GM10248 (cell line): ENCODE measurements around the gene SMIM12.

Experiments
- CTCF ChIA-PET: fragments of 300-600 bp; sonication (Branson Sonifier 250); formaldehyde crosslinking; extraction: SDS; loops from one replicate; lab custom pipeline; 2021; ENCODE audit warnings: antibody characterized with exemption; lab: Yijun Ruan, JAX
- POLR2A ChIA-PET: fragments of 350-650 bp; sonication (Branson Sonifier 250); formaldehyde crosslinking; extraction: SDS; loops from one replicate; lab custom pipeline; 2020; ENCODE audit warnings: antibody characterized with exemption; lab: Yijun Ruan, JAX
- DNase-seq: peaks from one replicate; pipeline ENCODE4 v3.0.0; 2012; ENCODE audit errors: extremely low spot score
- TF ChIP-seq, protein P1 (sequence below): IDR thresholded peaks from 2 replicates; pipeline ENCODE4 v1.5.1; 2012; ENCODE audit warnings: mild to moderate bottlenecking, low read depth; ENCODE audit errors: extremely low read depth, missing control alignments, control extremely low read depth

Gene SMIM12

DNA sequence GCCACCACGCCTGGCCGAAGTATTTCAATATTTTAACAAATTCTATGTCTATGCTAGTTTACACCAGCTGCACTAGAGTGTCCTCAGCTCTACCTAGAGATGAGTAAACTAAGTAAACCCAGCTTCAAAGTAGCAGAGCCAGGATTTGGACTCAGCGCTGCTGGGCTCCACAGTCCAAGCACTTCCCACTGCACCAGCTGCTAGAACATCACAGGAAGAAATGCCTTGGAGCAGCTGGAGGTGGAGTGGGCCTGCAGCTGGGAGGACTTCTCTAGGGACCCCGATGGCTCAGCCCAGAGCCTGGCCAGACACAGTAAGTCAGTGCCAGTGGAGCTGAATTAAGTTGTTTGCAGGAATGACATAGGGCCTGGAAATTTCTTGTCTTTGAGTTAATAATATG is 10.2 kb upstream of the SMIM12 start:
- POLR2A ChIA-PET: no interaction called here
- CTCF ChIA-PET: interaction anchor here (0.5 to 3.0 kb wide), 4 partner anchors 10 to 127 kb away, joined by 3 to 17 read pairs (median 4); partner anchors contain the start of gene SMIM12
- TF ChIP-seq, protein P1, sequence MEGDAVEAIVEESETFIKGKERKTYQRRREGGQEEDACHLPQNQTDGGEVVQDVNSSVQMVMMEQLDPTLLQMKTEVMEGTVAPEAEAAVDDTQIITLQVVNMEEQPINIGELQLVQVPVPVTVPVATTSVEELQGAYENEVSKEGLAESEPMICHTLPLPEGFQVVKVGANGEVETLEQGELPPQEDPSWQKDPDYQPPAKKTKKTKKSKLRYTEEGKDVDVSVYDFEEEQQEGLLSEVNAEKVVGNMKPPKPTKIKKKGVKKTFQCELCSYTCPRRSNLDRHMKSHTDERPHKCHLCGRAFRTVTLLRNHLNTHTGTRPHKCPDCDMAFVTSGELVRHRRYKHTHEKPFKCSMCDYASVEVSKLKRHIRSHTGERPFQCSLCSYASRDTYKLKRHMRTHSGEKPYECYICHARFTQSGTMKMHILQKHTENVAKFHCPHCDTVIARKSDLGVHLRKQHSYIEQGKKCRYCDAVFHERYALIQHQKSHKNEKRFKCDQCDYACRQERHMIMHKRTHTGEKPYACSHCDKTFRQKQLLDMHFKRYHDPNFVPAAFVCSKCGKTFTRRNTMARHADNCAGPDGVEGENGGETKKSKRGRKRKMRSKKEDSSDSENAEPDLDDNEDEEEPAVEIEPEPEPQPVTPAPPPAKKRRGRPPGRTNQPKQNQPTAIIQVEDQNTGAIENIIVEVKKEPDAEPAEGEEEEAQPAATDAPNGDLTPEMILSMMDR: no peak
- DNase-seq: no peak

DNA sequence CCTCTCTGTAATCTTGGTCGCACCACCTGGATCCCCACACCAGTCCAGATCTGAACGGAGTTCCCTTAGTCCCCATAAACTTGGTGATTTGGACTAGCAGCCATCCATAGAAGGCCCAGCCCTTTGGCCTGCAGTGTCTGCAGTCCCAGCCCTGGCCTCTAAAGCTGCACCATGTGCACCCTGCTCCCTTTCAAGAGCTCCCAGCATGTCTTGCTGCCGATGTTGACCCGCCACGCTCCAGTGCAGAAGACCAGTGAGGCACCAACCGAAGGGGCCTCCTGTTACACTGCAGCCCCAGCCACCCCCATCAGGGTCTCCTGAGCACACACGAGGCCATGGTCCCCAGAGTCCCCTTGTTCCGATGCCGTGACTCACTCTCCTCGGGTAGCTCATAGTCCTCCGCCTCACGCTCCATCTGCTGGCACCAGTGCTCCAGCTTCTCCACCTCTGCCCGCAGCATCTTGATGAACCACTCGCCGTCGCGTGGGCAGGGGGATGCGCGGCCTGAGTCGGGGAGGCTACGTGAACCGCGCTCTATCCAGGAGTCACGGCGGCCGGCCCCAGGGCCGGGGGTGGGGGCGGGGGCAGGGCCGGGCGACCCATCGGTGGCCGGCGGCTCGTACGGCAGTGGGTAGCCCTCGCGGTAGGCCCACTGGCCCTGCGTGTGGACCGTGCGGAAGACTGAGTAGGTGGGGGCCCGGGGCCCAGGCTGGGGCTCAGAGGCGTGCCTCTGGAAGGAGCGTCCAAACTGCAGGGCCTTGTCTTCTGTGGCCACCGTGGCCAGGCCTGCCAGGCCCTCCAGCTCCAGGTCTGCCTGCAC is 8.9 kb upstream of the SMIM12 start:
- ChIA-PET POLR2A (interaction anchor here (1.2 kb wide), 1 partner anchor 9 kb away, joined by 4 read pairs; the partner anchor contains the start of gene SMIM12), CTCF (interaction anchor here (1.0 to 5.7 kb wide), 6 partner anchors 9 to 127 kb away, joined by 3 to 73 read pairs (median 14); partner anchors contain the start of gene SMIM12)
- TF ChIP-seq, protein P1: no peak
- no peak for DNase-seq

DNA sequence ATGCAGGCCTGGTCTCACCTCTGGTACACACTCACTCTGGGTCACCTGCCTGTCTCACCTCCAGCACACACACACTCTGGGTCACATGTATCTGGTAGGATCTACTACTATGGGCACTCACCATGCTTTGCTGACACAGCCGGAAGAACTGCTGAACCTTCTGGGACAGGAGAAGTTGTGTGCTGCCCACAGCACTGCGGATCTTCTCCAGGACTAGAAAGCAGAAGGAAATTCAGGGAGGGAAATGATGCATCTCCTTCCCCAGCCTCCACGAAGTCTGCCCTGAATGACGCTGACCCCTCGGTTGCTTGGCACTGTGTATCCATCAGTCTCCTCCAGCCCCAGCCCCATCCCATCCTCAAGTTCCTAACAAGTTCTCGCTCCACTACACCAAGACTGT is 7.9 kb upstream of the SMIM12 start:
- ChIA-PET POLR2A (interaction anchor here (1.2 kb wide), 1 partner anchor 8 kb away, joined by 4 read pairs; the partner anchor contains the start of gene SMIM12), CTCF (interaction anchor here (0.8 to 5.7 kb wide), 15 partner anchors 8 to 126 kb away, joined by 3 to 73 read pairs (median 6); no protein-coding TSS in a partner anchor)
- no peak for DNase-seq
- TF ChIP-seq, protein P1: no peak

DNA sequence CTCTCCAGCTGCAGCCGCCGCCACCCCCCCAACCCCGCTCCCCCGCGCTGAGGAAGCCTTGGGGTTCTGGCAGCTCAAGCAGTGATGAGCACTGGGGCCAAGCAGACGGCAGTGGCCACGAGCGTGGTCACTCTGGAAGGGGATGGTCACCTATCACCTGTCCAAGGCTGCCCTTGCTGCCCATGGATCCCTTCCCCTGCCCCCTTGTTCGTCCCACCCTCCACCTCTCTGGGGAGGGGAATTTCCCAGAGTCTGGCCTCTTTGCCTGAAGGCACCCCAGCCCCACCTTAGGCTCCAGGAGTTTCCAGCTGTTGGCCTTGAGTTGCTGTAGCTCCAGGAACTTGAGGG is 7.2 kb upstream of the SMIM12 start:
- TF ChIP-seq, protein P1: no peak
- CTCF ChIA-PET: interaction anchor here (0.7 to 5.7 kb wide), 26 partner anchors 8 to 589 kb away, joined by 3 to 73 read pairs (median 5); no protein-coding TSS in a partner anchor
- DNase-seq: no peak
- POLR2A ChIA-PET: no interaction called here

DNA sequence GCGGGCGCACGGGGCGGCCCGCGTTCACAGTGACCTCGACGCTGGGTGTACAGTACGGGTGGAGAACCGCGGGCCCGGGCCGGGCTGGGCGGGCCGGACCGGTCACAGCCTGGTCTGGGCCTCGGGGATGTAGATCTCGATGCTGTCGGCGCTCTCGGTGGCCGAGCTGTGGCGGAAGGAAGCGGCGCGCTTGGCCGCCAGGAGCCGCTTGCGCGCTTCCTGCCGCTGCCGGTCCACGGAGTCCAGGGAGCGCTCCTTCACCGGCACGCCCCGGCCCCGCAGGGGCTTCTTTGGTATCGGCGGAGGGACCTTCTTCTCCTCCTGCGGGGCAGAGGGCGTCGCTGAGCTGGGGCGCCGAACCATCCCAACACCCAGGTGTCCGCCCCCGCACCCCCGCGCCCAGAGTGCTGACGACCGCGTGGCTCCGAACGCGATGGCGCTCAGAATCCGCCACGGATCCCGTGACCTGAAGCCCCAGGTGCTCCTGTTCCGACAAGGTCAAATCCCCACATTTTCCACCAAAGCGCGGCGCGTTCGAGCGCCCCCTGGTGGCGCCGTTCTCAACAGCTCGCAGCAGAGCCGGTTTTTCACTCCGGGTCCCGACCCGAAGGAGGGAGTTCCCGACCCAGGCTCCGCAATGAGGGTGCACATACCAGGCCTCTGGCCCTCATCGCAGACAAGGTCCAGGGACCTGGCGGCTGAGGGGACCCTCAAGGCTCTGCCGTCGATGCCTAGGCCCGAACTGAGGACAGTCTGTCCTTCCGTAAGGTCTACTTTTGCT is 6.6 kb upstream of the SMIM12 start:
- POLR2A ChIA-PET: no interaction called here
- TF ChIP-seq, protein P1: peak; percentile 93
- DNase-seq: peak; percentile 89
- CTCF ChIA-PET: interaction anchor here (0.7 to 5.7 kb wide), 26 partner anchors 8 to 590 kb away, joined by 3 to 73 read pairs (median 5); no protein-coding TSS in a partner anchor

DNA sequence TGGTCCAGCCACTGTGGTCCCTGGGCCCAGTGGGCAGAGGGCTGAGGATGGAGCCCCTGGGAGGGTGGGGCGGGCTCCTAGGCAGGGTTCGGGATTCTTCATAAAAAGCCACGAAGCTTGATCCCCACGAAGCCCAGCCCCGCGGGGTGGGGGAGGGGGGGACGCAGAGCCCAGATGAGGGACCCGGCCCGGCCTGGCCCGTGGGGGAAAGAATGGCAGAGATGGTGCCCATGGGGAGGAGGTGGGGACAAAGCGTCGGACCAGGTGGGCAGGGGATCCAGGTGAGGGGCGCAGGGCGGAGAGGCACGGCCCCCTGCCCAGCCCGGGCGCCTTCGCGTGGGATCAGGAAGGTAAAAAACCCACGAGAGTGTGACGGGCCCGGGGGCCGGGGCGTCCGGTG is 6.0 kb upstream of the SMIM12 start:
- POLR2A ChIA-PET: no interaction called here
- CTCF ChIA-PET: interaction anchor here (1.0 to 5.7 kb wide), 15 partner anchors 11 to 469 kb away, joined by 3 to 73 read pairs (median 5); no protein-coding TSS in a partner anchor
- TF ChIP-seq, protein P1: no peak
- DNase-seq: peak; percentile 29
